ENCODE results near the gene TBL2. TPM values are rescaled to one million over a fixed set of nuclear protein-coding genes. Genes with fewer than 3 reads are reported as not detected.
"Not testable (repeated sequence)": the region's sequence is repeated elsewhere in the genome, so short reads cannot be mapped to it uniquely, and the experiment has no call there.

TBL2 gene
- total RNA-seq, 1 experiment from 2014 or later, result 62.8 TPM

DNA sequence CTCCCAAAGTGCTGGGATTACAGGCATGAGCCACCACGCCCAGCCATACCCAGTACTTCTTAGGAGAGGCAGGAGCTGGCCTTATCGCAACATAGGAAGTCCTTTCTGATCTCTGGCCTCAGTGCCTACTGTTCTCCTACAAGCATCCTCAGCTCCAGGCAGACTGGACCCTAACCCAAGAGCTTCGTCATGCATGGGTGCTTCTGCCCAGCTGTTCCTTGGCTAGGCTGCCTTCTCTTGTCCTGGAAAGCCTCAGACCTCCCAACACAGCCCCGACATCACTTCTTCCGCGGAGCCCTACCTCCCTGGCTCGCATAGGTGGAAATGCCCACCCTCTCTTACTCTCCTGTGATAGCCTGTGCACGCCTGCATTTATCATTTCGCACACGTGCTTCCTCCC, 36.7 kb downstream of the TBL2 start:
- H3K36me3 ChIP-seq (ENCODE audit: low read depth, low read length), result peaks cover 27% of the 10 kb centered on the region
- POLR2A ChIA-PET (ENCODE audit: unreplicated experiment), result no interaction called here
- intact Hi-C loops (cut with micrococcal nuclease), result no loop called here

DNA sequence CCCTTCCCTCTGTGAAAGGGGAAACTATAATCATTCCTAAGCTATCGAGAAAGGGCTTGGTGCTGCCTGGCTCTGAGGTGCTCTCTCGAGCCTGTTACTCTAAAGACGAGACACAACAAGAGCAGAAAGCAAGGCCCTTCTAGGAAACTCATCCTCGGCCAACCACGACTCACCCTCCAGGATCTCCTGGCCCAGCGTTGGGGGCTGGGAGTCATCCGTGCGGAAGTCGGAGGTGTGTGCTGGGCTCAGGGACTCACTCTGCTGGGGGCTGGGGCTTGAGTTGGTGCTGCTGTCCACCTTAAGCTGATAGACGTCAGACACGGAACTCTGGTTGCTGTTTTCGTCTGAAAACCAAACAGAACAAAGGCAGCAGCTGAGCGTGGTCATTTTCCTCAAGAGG, 38.7 kb downstream of the TBL2 start:
- H3K79me2 ChIP-seq (ENCODE audit: low read length), result peaks cover 5% of the 10 kb centered on the region; the same call in 1 of the 2 replicates
- CTCF ChIA-PET, result no interaction called here

More for the DNA sequence above, 36.7 kb downstream of the TBL2 start:
- CTCF ChIA-PET, result no interaction called here
- ATAC-seq (no peak), DNase-seq (no peak)
- Histone ChIP-seq H3K27ac (ENCODE audit: low read length) (no peak overlapping the region), H3K27me3 (ENCODE audit: low read length) (no peaks in the 10 kb centered on the region), H3K79me2 (ENCODE audit: low read length) (peaks cover 17% of the 10 kb centered on the region), H3K9ac (ENCODE audit: low read length) (no peak overlapping the region), H3K9me2 (replicated peaks; ENCODE audit: low read length) (no peaks in the 10 kb centered on the region), H3K4me1 (ENCODE audit: insufficient read depth, low read length) (no peaks in the 10 kb centered on the region), H3K4me3 (ENCODE audit: low read length) (no peak overlapping the region), H3K4me2 (ENCODE audit: low read length) (no peak overlapping the region), H4K20me1 (ENCODE audit: low read length) (no peaks in the 10 kb centered on the region), H3F3A (ENCODE audit: low read length, unreplicated experiment) (no peaks in the 10 kb centered on the region), H3K9me3 (ENCODE audit: low read length) (no peaks in the 10 kb centered on the region), H2AFZ (ENCODE audit: low read length) (no peak overlapping the region)
- TF ChIP-seq EZH2 (IDR thresholded peaks at IDR 0.05; ENCODE audit: low read length, unreplicated experiment), result no peak
- TF ChIP-seq EZH2phosphoT487 (IDR thresholded peaks at IDR 0.05; ENCODE audit: borderline replicate concordance, low read length), result no peak
- TF ChIP-seq, protein P1, sequence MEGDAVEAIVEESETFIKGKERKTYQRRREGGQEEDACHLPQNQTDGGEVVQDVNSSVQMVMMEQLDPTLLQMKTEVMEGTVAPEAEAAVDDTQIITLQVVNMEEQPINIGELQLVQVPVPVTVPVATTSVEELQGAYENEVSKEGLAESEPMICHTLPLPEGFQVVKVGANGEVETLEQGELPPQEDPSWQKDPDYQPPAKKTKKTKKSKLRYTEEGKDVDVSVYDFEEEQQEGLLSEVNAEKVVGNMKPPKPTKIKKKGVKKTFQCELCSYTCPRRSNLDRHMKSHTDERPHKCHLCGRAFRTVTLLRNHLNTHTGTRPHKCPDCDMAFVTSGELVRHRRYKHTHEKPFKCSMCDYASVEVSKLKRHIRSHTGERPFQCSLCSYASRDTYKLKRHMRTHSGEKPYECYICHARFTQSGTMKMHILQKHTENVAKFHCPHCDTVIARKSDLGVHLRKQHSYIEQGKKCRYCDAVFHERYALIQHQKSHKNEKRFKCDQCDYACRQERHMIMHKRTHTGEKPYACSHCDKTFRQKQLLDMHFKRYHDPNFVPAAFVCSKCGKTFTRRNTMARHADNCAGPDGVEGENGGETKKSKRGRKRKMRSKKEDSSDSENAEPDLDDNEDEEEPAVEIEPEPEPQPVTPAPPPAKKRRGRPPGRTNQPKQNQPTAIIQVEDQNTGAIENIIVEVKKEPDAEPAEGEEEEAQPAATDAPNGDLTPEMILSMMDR (conservative IDR thresholded peaks at IDR 0.05; ENCODE audit: low read depth, low read length), result no peak
- BruUV-seq (replicated peaks), result no TSS peak

DNA sequence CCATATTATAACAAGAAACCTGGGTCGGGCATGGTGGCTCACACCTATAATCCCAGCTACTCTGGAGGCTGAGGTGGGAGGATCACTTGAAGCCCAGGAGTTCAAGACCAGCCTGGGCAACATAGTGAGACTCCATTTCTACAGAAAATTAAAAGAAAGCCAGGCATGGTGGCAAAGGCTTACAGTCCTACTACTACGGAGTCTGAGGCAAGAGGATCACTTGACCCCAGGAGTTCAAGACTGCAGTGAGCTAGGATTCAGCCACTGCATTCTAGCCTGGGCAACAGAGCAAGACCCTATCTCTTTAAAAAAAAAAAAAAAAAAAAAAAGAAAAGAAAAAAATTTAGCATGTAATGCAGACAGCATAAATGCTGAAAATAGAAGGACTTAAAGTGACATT, 39.9 kb downstream of the TBL2 start:
- ATAC-seq, result not testable (repeated sequence)

More for the DNA sequence above, 38.7 kb downstream of the TBL2 start:
- H3K9me3 ChIP-seq (ENCODE audit: low read length), result no peaks in the 10 kb centered on the region
- no peaks in the 10 kb centered on the region for H4K20me1 ChIP-seq (ENCODE audit: low read length)
- no peak overlapping the region for H3K4me2 ChIP-seq (ENCODE audit: low read length)
- no peak for DNase-seq
- no TSS peak for BruUV-seq (replicated peaks)
- no peaks in the 10 kb centered on the region for H3F3A ChIP-seq (ENCODE audit: low read length, unreplicated experiment)
- no peak overlapping the region for H3K27ac ChIP-seq (ENCODE audit: low read length)
- ATAC-seq, result no peak
- no peaks in the 10 kb centered on the region for H3K4me1 ChIP-seq (ENCODE audit: insufficient read depth, low read length)
- intact Hi-C loops (cut with micrococcal nuclease), result no loop called here
- TF ChIP-seq EZH2phosphoT487 (IDR thresholded peaks at IDR 0.05; ENCODE audit: borderline replicate concordance, low read length) (no peak), EZH2 (IDR thresholded peaks at IDR 0.05; ENCODE audit: low read length, unreplicated experiment) (no peak)
- TF ChIP-seq, protein P1 (conservative IDR thresholded peaks at IDR 0.05; ENCODE audit: low read depth, low read length), result no peak
- H3K9me2 ChIP-seq (replicated peaks; ENCODE audit: low read length), result no peaks in the 10 kb centered on the region
- H3K9ac ChIP-seq (ENCODE audit: low read length), result no peak overlapping the region
- H3K27me3 ChIP-seq (ENCODE audit: low read length), result no peaks in the 10 kb centered on the region
- H3K4me3 ChIP-seq (ENCODE audit: low read length), result no peak overlapping the region
- H2AFZ ChIP-seq (ENCODE audit: low read length), result no peak overlapping the region
- POLR2A ChIA-PET (ENCODE audit: unreplicated experiment), result no interaction called here
- peaks cover 27% of the 10 kb centered on the region for H3K36me3 ChIP-seq (ENCODE audit: low read depth, low read length)

More for the DNA sequence above, 39.9 kb downstream of the TBL2 start:
- H4K20me1 ChIP-seq (ENCODE audit: low read length); H3K9ac ChIP-seq (ENCODE audit: low read length); H3K79me2 ChIP-seq (ENCODE audit: low read length); H3F3A ChIP-seq (ENCODE audit: low read length, unreplicated experiment); H3K9me2 ChIP-seq (replicated peaks; ENCODE audit: low read length); H3K4me1 ChIP-seq (ENCODE audit: insufficient read depth, low read length); POLR2A ChIA-PET (ENCODE audit: unreplicated experiment); H2AFZ ChIP-seq (ENCODE audit: low read length); CTCF ChIA-PET; H3K4me3 ChIP-seq (ENCODE audit: low read length); H3K27me3 ChIP-seq (ENCODE audit: low read length); intact Hi-C loops (cut with micrococcal nuclease); DNase-seq; H3K4me2 ChIP-seq (ENCODE audit: low read length); H3K9me3 ChIP-seq (ENCODE audit: low read length); H3K27ac ChIP-seq (ENCODE audit: low read length); BruUV-seq (replicated peaks): not testable (repeated sequence)
- H3K36me3 ChIP-seq (ENCODE audit: low read depth, low read length), result peaks cover 27% of the 10 kb centered on the region

All from PC-3 (cell line).